NCI-H2029 treated with DMSO at 0.1 percent for 48 hours (cell line): Measurements from ENCODE around the gene SMC5.
"Not testable (repeated sequence)": the region's sequence is repeated elsewhere in the genome, so short reads cannot be mapped to it uniquely, and the experiment has no call there.

ENCODE experiments used
- DNase-seq: peaks from one replicate; lab custom pipeline; 2025; lab: John Stamatoyannopoulos, UW

SMC5 gene

GRCh38 chr9:70263421-70263820, 4.6 kb downstream of the SMC5 start:
- DNase-seq, result no peak

GRCh38 chr9:70278305-70278704, 19.5 kb downstream of the SMC5 start:
- DNase-seq, result no peak

GRCh38 chr9:70283848-70284247, 25.1 kb downstream of the SMC5 start:
- no peak for DNase-seq

- no peak for DNase-seq
These were observed 26.5 kb downstream of the SMC5 start for GRCh38 chr9:70285246-70285645.

- DNase-seq, result no peak
These were observed 27.3 kb downstream of the SMC5 start for GRCh38 chr9:70285981-70286598.

- no peak for DNase-seq
These were observed 31.8 kb downstream of the SMC5 start for GRCh38 chr9:70290626-70291025.

- no peak for DNase-seq
These were observed 32.7 kb downstream of the SMC5 start for GRCh38 chr9:70291446-70291845.

- no peak for DNase-seq
These were observed 33.5 kb downstream of the SMC5 start for GRCh38 chr9:70292253-70292652.

GRCh38 chr9:70293214-70293613, 34.4 kb downstream of the SMC5 start:
- no peak for DNase-seq

GRCh38 chr9:70297141-70297540, 38.4 kb downstream of the SMC5 start:
- DNase-seq, result no peak

- DNase-seq, result no peak
These were observed 39.5 kb downstream of the SMC5 start for GRCh38 chr9:70298245-70298771.

GRCh38 chr9:70303268-70303667, 44.5 kb downstream of the SMC5 start:
- no peak for DNase-seq

GRCh38 chr9:70304810-70305209, 46.0 kb downstream of the SMC5 start:
- no peak for DNase-seq

GRCh38 chr9:70315389-70315788, 56.6 kb downstream of the SMC5 start:
- DNase-seq, result no peak

- no peak for DNase-seq
These were observed 59.2 kb downstream of the SMC5 start for GRCh38 chr9:70318002-70318401.

GRCh38 chr9:70322096-70322495, 63.3 kb downstream of the SMC5 start:
- no peak for DNase-seq

GRCh38 chr9:70324963-70325362, 66.2 kb downstream of the SMC5 start:
- DNase-seq, result no peak

- not testable (repeated sequence) for DNase-seq
These were observed 69.8 kb downstream of the SMC5 start for GRCh38 chr9:70328625-70329024.

- DNase-seq, result no peak
These were observed 81.8 kb downstream of the SMC5 start for GRCh38 chr9:70340572-70340971.

- DNase-seq, result no peak
These were observed 88.3 kb downstream of the SMC5 start for GRCh38 chr9:70347046-70347445.

- no peak for DNase-seq
These were observed 93.6 kb downstream of the SMC5 start for GRCh38 chr9:70352356-70352755.

- no peak for DNase-seq
These were observed 94.0 kb downstream of the SMC5 start for GRCh38 chr9:70352802-70353201.

GRCh38 chr9:70355801-70356200, 97.0 kb downstream of the SMC5 start:
- no peak for DNase-seq

- DNase-seq, result no peak
These were observed 104.2 kb downstream of the SMC5 start for GRCh38 chr9:70362952-70363351.
